NCI-H1105 (cell line): ENCODE data around the gene AREL1.

Source experiments
- DNase-seq: peaks from one replicate; lab custom pipeline; 2025; lab: John Stamatoyannopoulos, UW

AREL1 gene

GRCh38 chr14:74635847-74636246, 77.0 kb downstream of the AREL1 start:
- no peak for DNase-seq

- no peak for DNase-seq
Observed at GRCh38 chr14:74634964-74635363, 77.9 kb downstream of the AREL1 start.

GRCh38 chr14:74634481-74634880, 78.4 kb downstream of the AREL1 start:
- DNase-seq = no peak

- no peak for DNase-seq
Observed at GRCh38 chr14:74630881-74631690, 81.8 kb downstream of the AREL1 start.

GRCh38 chr14:74628418-74628817, 84.5 kb downstream of the AREL1 start:
- no peak for DNase-seq

- DNase-seq = no peak
Observed at GRCh38 chr14:74627076-74627475, 85.8 kb downstream of the AREL1 start.

- DNase-seq = no peak
Observed at GRCh38 chr14:74622257-74622656, 90.6 kb downstream of the AREL1 start.

- no peak for DNase-seq
Observed at GRCh38 chr14:74621556-74621955, 91.3 kb downstream of the AREL1 start.

GRCh38 chr14:74620923-74621322, 92.0 kb downstream of the AREL1 start:
- no peak for DNase-seq

- no peak for DNase-seq
Observed at GRCh38 chr14:74620497-74620921, 92.4 kb downstream of the AREL1 start.

GRCh38 chr14:74619672-74620131, 93.2 kb downstream of the AREL1 start:
- no peak for DNase-seq

GRCh38 chr14:74618078-74618952, 94.6 kb downstream of the AREL1 start:
- no peak for DNase-seq

GRCh38 chr14:74616996-74617700, 95.7 kb downstream of the AREL1 start:
- DNase-seq = no peak

- DNase-seq = no peak
Observed at GRCh38 chr14:74616507-74616906, 96.4 kb downstream of the AREL1 start.

GRCh38 chr14:74615735-74616134, 97.1 kb downstream of the AREL1 start:
- DNase-seq = no peak

GRCh38 chr14:74614508-74615495, 98.1 kb downstream of the AREL1 start:
- DNase-seq = no peak

GRCh38 chr14:74613211-74613914, 99.5 kb downstream of the AREL1 start:
- no peak for DNase-seq

GRCh38 chr14:74612350-74613021, 100.4 kb downstream of the AREL1 start:
- DNase-seq = no peak

- no peak for DNase-seq
Observed at GRCh38 chr14:74611650-74612349, 101.1 kb downstream of the AREL1 start, which contains the start of gene LTBP2. TSS of gene LTBP2 (minus strand) at chr14:74612237. CDS start at chr14:74611944, 293 bp downstream.
